GM19043 (cell line): ENCODE results near the gene GPR156.
"Not testable (repeated sequence)": the region's sequence is repeated elsewhere in the genome, so short reads cannot be mapped to it uniquely, and the experiment has no call there.

Experiments used
- ATAC-seq: cut with Tn5 transposase; IDR thresholded peaks from one replicate; pipeline ENCODE4 v1.9.1; 2021; ENCODE audit warnings: low read depth; ENCODE audit not compliant: unreplicated experiment

Gene GPR156

DNA sequence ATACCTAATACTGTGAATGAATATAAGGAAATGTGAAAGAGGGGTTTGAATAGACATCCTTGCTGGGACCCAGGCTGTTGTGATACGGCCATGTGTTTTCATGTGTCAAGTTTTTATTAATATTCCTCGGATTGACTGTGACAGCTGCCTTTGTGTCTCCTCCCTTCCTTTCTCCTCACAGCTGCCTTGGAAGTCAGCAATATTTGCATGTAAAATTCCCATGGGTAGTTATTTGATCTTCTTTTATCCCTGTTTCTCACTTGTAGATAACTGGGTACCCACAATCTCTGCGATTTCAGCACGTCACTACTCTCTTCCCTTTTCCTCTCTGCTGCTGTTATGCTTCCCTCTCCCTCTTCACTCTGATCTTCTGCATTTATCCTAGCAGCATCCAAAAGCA is 9.4 kb downstream of the GPR156 start:
- ATAC-seq = no peak

DNA sequence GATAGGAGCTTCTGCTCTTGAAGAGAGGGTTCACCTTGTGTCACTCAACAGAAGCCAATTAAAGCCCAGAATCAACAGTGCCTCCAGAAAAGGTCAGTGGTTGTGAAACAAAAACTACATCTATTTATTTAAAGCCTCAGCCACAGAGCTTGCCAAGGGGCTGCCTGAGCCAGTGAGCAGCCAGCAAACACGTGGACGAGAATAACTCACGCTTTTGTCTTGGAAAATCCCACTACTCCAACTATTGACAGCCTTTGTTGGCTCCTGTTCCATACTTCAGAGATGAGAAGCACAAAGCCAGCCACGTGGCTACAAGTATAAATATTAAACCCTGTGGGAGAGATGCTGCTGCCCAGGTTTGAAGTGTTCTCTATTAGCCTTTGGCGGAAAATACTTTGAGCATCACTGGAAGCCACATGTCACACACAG is 10.3 kb downstream of the GPR156 start:
- no peak for ATAC-seq

DNA sequence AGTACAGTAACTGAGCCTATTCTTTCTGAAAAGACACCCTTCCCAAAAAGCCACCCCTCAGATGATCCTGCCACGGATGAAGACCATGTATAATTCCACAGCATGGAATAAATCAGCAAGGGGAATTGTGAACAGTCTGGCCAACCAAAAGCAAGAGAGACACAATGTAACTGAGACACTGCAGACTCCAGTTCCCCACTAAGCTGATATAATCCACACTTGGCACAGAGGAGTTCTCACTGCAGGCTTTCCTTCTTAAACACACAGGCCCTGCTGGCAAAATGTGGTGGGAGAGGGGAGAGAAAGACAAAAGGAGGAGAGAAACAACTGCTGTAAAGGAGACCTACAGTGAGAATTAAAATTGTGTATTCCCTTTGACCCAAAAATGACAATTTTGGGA is 12.7 kb downstream of the GPR156 start:
- no peak for ATAC-seq

DNA sequence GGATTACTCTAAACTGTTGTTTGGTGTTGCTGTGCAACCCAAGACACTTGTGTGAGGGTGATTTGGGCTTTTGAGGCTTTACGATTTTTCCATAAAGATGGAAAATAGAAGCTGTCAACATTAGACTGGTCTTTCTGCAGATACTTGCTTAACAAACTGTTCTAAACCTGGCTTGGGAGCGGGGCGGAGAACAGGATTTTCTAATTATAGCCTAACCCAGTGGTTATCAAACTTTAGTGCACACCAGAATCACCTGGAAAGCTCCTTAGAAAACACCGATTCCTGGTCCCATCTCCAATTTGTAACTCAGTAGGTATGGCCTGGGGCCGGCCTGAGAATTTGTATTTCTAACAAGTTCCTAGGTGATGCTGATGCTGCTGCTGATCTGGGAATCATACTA is 19.0 kb downstream of the GPR156 start:
- ATAC-seq = no peak

DNA sequence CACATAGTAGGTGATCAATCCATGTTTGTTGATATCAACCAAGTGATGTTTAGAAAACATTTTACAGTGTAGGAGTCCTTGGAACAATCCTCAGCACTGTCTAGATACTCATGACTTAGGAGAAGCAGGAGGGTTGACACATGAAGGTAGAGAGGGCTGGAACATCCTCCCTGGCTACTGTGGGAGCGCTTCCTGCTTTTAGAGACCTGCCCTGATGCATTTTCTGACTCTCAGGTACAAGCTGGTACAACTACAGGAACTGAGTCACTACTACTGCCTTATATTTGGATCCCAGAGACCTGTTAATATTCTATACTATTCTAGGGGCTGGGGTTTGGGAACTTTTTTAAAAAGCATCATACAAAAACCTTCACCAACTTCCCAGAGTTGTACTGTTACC is 20.1 kb downstream of the GPR156 start:
- ATAC-seq = no peak

DNA sequence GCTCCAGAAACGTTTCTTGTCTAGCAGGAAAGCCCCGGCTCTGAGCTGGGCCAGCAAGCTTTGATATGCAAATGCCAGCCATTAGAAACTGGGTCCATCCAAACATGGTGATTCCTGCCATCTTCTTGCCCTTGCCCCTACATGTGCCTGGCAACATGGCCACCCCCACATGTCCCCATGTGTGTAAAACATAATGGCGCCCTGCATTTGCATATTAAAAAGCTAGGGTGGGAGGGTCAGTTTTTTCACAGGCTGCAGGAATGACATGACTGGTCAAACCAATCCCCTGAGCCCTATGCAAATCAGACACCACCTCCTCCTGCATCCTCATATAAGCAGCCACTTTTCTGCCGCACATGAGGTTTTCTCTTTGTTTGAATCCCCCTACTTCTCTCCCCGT is 21.2 kb downstream of the GPR156 start:
- ATAC-seq = no peak

DNA sequence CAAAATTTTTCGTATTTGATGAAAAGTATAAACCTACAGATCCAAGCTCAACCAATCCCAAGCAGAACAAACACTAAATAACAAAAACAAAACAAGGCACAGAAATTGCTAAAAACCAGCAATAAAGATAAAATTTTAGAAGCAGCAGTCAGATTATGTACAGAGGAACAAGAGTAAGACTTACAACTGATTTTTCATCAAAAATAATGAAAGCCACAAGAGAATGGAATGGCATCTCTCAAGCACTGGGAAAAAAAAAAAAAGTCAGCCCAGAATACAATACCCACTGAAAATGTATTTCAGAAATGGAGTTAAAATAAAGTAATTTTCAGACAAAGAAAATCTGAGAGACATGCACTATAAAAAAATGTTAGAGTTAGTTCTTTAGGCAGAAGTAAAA is 27.0 kb downstream of the GPR156 start:
- no peak for ATAC-seq

DNA sequence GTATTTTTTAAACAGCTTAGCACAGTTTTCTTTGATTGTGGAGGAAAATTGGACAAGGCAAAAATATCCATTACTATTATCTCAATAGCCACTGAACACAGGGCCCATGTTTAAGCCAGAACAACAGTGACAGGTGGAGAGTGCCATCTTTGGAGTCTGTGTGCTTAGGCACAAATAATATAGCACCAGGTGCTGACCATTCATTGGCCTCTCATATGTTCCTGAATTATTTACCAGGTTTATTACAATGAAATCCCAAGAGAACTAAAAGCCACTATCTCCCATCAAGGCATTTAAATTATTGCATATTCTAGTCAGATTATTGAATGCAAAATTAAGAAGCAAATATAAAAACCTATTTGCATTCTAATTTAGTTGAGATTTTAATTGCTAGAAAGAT is 39.6 kb downstream of the GPR156 start:
- no peak for ATAC-seq

DNA sequence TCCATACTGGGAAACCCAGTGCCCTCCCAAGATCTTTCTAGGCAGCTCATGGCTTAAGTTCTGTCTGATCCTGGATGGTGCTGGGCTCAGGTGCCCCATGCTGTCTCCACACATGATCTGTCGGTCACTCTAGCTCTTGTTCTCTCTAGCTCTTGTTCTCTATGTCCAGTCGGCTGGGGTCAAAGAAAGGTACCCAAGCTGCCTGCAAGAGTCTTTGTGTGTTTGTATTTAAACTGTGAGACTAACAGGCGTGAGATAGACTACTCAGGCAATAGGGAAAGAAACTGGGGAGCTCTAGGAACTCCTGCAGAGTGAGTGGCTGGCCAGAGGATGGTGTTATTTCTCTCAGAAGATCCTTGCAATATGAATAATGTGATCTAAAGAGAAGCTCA is 40.2 kb downstream of the GPR156 start:
- ATAC-seq = no peak

DNA sequence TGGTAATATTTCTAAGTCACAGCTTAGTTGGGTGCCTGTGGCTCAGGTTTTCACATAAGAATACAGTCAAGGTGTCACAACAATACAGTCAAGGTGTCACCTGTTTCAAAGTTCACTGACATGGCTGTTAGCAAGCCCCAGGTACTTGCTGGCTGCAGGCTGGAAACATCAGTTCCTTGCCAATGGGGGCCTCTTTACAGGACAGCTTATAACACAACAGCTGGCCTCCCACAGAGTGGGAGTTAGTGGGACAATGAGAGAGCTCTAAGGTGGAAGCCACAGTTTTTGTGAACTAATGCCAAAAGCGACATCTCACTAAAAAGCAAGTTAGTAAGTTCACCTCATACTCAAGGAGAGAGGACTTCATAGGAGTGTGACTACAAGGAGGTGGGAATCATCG is 45.4 kb downstream of the GPR156 start:
- ATAC-seq = no peak

DNA sequence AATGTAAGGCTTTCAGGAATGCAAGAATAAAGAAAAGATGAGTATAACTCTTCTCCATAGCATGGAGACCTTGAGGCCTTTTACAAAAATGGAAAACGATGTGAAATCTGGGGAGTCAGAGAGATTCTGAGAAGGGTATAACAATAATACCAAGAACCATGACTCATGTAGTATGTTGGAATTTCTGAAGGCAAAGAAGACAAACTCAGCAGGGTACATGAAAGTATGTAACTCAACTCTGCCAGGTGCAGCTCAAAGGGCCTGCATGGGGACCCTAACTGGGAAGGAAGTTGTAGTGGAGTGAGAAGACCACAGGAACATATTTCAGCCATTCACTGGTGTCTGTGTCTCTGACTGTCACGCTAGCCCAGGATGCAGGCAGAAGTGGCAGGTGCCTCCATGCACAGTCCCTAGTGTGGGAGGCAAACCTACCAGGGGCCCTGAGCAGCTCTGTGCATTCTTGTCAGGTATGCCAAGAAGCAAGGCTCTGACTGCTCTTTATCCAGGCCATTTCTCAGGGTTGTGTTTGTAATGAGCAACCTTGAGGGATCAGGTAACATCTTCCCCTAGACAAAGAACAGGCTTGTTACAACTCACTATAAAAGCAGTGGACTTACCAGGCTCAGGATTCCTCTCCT is 57.2 kb downstream of the GPR156 start:
- ATAC-seq = no peak

DNA sequence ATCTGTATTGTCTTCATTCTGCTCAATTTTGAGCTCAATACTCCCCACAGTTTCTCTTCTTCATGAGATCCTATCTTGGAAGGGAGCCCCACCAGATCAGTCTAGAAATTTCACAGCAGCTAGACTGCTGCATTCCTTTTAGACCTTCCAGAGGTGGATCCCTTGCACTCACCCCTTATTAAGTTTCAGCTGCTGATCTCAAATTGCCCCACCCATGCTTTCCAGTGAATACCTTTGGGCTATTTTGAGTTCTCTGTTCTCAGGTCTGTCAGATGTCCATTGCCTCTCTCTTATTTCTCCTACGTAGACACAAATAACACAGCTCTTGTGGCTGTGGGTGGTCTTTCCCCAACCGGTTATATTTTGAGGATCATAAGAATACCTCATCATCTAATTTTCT is 60.8 kb downstream of the GPR156 start:
- ATAC-seq = no peak

DNA sequence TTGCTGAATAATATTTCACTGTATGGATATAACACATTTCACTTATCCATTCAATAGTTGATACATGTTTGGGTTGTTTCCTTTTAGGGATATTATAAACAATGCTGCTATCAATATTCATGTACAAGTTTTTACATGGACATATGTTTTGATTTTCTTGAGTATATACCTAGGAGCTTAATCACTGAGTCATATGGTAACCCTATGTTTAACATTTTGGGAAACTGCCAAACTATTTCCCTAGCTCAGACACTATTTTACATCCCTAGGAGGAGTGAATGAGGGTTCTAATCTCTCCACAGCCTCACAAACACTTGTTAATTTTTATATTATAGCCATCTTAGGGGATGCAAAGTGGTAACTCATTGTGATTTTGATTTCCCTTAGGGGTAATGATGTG is 66.0 kb downstream of the GPR156 start:
- no peak for ATAC-seq

DNA sequence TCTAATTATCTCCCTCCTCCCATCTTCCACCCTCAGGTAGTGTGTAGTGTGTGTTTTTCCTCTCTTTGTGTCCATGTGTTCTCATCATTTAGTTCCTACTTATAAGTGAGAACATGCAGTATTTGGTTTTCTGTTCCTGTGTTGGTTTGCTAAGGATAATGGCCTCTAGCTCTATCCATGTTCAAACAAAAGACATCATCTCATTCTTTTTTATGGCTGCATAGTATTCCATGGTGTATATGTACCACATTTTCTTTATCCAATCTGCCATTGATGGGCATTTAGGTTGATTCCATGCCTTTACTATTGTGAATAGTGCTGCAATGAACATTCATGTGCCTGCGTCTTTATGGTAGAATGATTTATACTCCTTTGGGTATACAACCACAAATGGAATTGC is 68.4 kb downstream of the GPR156 start:
- ATAC-seq = not testable (repeated sequence)

DNA sequence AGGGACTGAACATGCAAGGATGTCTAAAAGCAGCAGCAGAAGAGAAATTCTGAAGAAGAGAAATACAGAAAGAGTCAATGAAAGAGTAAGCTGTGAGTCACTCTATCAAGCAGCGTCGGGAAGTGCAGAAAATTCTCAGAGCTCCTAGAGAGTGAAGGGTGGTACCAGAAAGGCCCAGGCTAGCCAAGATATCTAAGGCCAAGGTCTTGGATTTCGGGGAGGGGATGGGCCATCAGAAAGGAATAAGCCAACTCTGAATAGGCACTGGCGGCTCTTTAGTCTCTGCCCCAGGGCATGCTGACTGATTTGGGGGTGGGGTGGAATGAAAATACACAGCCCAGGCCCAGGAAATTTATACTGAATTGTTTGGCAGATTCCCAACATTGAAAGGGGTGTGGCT is 70.8 kb downstream of the GPR156 start:
- no peak for ATAC-seq

DNA sequence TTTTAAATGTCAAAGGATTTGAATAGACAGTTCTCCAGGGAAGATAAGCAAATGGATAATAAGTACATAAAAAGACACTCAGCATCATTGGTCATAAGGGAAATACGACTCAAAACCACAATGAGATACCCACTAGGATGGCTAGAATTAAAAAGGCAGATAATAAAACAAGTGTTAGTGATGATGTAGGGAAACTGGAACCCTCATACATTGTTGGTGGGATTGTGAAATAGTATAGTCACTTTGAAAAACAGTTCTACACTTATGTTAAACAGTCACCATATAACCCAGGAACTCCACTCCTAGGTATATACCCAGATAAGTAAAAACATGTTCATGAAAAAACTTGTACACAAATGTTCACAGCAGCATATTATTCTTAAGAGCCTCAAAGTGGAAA is 72.5 kb downstream of the GPR156 start:
- ATAC-seq = no peak

DNA sequence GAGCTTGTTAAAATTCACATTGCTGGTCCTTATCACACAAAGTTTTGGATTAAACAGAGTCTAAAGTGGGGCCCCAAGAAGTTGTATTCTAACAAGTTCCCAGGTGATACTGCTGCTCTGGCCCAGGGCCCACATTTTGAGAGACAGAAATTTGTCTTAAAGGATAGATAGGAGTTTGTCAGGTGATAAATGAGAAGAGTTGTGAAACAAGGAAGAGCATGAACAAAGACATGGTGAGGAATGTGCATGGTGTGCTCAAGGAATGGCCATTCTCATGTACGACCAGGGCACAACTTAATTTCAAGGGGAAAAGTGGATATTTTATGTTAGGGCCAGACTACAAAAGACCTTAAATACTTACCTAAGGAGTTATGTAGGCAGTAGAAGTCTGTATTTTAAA is 75.6 kb downstream of the GPR156 start:
- ATAC-seq = no peak

DNA sequence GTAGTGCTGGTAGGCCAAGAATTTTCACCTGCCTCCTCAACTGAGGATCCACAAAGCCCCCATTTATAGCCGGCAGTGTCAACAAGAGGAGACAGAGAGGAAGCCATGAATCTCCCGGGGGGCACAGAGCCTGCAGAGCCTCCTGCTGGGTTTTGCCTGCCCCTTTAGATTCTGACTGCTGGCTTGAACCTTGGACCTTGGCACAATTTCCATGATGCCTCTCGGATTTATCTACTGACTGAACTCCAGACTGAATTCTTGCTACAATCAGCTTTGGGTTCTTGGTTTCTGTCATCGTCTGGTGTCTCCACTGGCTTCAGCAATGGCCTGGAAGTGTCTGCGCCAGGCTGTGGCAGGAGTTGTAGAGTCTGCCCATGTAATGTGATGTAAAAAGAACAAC is 80.7 kb downstream of the GPR156 start:
- no peak for ATAC-seq

DNA sequence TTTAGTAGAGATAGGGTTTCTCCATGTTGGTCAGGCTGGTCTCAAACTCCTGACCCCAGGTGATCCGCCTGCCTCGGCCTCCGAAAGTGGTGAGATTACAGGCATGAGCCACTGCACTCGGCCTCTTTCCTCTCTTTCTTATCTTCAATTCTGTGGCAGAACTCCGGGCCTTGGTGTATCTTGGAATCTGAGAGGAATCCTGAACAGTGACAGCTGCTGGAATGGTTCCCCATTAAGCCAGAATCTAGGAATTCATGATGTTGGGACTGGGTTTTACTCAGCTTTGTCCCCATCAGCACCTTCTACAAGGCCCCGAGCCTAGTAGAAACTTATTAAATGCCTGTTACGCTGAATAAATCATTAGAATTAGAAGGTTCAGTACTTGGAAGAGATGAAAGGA is 81.4 kb downstream of the GPR156 start:
- ATAC-seq = no peak

DNA sequence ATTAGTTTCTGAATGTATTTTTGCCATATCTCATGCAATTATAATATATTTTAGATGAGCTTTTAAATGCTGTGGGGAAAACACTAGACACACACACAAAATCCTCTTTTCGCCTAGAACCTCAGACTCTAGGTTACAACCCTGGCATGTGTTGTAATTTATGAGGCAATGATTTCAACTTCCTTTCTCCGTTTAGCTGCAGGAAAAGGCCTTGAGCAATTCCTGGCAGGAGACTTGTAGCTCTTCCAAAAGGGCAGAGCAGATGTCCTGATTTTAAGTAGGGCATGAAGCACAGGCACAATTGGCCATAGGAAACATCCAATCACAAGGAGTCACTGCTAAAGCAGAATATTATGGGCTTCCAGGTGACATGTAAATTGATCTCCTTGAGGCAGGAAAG is 82.0 kb downstream of the GPR156 start:
- ATAC-seq = no peak

DNA sequence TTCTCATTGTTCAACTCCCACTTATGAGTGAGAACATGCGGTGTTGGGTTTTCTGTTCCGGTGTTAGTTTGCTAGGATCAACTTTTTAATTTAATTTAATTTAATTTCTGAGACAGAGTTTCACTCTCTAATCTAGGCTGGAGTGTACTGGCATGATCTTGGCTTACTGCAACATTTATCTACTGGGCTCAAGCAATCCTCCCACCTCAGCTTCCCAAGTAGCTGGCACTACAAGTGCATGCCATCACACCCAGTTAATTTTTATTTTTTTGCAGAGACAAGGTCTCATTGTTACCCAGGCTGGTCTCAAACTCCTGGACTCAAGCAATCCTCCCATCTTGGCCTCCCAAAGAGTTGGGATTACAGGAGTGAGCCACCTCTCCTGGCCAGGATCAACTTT is 82.7 kb downstream of the GPR156 start:
- ATAC-seq = no peak

DNA sequence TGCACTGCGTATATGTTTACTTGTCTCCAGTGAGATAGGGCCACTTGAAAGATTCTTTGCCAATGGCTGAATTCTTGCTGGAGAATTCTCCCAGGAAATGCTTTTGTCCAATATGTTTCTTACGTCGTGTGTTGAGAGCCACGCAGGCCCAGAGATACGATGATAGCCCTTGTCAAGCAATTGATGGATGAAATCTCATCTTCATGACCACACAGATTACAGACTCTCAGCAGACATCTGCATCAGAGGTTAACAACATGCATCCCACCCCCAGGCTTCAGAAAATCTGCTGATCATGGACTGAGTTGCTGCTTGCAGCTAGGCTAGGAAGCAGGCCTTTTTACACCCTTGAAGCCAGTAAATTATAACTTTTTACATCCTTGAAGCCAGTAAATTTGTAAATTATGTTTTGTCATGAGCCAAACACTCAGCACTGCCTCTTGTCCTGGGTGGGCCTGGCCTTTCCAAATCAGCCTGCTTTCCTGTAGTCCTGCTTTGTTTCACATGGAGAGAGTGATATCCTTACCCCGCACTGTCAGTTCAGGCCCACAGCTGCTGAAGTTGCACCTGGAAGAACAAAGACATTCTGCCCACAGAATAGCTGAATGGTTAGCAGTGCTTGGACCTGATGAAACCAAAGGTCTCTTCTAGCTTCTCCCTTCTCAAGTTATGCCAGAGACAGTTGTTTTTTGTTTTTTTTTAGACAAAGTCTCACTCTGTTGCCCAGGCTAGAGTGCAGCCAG is 84.4 kb downstream of the GPR156 start:
- no peak for ATAC-seq
